Stimulated activated CD8-positive, alpha-beta memory T cell treated with anti-CD3 and anti-CD28 coated beads, Interleukin-15, amount 100 ng/mL, for 24 hours (primary cell): ENCODE data around the gene CSAD.
"Not testable (repeated sequence)": the region's sequence is repeated elsewhere in the genome, so short reads cannot be mapped to it uniquely, and the experiment has no call there.

Experiments used
- DNase-seq: peaks from one replicate; pipeline ENCODE4 v3.0.0-alpha.2; 2020; ENCODE audit warnings: low read depth

Gene CSAD

DNA sequence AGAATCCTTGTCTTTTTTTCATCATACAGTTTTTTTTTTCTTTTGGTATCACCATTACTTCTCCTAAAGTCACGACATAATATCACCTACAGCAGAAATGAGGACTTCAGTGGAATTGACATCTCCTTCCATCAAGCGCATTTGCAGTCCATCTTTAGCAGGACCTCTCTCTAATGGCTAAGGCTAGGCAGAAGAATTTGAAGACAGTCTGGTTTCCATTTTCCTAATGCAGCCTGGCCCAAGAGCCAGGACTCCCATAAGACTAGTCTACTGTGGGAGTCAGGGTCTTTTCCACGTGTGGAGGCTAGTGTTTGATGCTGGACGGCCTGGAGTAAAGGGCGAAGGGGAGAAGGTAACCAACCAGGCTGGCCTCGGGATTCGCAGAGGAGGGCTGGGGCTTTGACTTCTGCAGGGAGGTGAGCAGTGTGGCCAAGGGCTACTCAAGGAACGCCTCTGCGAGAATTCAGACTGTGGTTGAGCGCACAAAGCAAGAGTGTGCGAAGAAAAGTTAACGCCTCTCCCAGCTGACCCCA lies 972 bp downstream of the CSAD start:
- DNase-seq = no peak

DNA sequence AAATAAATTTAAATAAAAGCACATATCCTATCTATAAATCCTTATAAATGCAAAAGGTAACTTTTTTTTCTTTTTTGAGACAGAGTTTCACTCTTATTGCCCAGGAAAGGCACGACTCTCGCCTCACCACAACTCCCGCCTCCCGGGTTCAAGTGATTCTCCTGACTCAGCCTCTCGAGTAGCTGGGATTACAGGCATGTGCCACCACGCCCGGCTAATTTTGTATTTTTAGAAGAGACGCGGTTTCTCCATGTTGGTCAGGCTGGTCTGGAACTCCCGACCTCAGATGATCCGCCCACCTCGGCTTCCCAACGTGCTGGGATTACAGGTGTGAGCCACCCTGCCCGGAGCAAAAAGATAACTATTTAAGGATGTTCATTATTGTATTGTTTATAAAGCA lies 1.9 kb downstream of the CSAD start:
- DNase-seq = not testable (repeated sequence)

DNA sequence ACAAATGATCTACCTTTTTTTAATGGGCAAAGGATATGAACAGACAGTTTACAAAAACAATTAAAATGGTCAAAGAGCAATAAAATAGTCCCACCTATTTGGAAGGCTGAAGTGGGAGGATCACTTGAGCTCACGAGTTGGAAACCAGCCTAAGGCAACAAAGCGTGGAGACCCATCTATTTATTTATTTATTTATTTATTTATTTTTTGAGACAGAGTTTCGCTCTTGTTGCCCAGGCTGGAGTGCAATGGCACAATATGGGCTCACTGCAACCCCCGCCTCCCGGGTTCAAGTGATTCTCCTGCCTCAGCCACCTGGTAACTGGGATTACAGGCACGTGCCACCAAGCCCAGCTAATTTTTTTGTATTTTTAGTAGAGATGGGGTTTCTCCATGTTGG lies 3.3 kb downstream of the CSAD start:
- DNase-seq = not testable (repeated sequence)

DNA sequence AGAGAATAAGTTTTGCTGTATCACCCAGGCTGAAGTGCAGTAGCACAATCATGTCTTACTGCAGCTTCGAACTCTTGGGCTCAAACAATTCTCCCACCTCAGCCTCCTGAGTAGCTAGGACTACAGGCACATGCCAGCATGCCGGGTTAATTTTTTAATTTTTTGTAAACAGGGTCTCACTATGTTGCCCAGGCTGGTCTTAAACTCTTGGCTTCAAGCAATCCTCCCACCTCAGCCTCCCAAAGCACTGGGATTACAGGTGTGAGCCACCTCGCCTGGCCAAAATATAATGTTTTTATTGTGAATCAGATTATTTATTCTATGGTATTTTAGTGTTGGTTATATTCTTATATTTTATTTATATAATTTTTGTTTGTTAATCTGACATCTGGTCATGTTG lies 4.0 kb downstream of the CSAD start:
- no peak for DNase-seq

DNA sequence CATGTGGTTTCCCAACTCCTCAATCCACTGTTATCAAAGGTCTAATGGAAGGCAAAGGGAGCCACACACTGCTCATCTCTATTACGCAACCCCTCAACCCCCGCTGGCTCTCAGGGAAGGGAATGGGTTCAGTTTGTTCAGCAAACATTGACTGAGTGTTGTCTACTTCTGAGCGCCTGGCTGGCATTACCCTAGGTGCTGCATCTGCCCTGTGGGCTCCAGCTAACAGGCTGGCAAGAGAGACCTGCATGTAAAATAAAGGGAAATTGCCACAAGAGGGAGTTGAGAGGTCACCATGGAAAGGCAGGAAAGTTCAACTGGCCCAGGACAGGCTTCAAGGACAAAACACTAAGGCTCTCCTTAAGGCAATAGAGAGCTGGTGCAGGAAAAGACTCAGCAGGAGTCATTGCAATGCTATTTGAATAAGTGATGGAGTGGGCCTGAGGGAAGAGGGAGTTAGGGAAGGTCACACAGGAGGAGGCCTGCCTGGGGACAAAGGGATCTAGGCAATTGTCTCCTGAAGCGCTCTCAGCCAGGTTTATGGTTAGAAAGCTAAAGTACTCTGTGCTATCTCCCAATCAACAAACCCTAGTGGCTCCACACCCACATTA lies 5.7 kb downstream of the CSAD start:
- DNase-seq = no peak

DNA sequence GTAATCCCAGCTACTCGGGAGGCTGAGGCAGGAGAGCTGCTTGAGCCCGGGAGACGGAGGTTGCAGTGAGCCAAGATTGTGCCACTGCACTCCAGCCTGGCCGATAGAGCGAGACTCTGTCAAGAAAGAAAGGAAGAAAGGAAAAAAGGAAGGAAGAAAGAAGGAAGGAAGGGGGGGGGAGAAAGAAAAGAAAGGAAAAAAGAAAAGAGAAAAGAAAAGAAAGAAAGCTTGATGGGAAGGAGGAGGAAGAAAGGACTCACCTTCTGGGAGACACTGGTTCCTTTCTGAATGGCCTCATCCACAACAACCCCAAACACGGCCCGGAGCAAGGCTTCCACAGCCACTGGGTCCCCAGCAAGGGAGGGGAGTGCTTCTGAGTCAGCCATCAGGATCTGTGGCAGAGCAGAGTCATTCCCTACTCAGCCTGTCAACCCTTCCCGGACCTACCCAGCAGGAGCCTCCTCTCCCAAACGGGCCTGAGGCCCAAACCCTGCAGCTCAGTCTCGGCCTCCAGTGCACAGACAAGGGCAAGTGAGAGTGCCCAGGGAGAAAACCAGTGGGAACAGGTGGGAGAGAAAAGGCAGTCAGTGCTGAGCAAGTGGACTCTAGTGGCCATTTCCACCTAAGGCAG lies 7.5 kb downstream of the CSAD start:
- DNase-seq = no peak

DNA sequence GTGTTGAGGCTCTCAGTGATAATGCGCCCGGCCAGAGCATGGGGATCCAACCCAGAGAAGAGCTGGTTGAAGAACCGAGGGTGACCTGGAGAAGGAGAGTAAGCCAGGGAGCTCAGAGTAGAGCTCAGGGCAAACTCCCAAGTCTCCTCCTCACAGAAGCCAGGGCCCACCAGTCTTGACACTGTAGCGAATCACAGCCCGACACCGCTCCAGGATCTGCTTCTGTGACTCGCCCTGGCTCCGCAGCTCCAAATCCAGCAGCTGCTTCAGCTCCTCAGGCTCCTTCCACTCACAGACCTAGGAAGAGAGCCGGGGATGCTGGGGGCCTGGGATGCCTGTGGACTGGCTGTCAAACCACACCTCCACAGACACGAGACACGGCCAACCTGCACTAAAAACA lies 8.4 kb downstream of the CSAD start:
- DNase-seq = no peak

DNA sequence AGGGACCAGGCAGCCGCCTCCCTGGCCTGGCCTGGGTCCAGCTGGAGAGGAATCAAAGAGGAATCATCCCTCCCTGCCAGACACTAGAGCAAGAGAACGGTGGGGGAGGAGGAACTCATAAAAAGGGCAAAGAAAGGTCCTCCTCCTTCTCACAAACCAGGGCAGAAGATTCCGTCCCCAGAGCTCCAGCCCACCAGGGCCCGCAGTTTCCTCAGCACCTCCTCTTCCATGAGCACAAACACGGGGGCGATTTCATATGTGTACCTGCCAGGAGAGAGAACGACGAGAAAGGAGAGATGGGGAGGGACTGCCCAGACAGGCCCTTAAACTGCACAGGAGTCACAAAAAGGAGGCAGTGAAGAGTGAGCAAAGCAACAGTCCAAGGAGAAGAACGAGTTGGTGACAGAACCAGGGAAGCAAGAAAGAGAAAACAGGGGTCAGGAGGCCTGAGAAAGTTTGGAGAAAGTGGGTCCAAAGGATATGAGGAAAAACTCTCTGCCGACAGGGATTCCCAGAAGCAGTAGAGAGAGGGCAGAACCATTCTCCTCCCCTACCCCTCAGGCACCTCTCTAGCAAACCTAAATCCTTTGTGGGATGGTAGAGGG lies 8.9 kb downstream of the CSAD start:
- no peak for DNase-seq

DNA sequence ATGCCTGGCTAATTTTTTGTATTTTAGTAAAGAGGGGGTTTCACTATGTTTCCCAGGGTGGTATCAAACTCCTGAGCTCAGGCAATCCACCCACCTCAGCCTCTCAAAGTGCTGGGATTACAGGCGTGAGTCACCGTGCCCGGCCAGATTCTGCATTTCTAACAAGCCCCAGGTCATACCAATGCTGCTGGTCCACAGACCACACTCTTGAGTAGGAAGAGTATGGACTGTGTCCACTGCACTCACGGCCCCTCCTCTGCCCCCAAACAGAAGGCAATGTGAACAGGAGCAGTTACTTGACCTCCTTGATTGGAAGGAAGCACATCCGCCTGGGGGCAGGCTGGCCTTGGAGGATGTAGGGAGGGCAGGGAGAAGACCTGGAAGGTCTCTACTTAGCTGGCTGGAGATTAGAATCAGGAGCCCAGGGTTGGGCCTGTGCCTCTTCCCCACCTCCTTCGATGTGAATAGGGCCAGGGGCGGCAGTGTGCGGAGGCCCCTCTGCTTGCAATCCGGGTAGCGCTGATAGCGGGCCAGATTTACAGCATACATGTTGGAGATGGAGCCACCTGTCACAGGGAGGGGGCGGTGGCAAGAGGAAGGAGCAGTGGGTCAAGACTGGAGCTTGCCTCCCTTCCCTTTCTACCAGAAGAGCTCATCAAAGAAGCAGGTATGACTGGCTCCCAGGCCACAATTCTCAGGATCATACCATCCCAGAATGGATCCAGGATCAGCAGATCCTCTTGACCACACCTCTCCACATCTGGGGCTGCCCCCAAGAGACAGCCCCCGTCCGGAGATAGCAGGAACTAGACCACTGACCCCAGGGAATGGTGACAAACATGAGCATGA lies 9.6 kb downstream of the CSAD start:
- DNase-seq = no peak

DNA sequence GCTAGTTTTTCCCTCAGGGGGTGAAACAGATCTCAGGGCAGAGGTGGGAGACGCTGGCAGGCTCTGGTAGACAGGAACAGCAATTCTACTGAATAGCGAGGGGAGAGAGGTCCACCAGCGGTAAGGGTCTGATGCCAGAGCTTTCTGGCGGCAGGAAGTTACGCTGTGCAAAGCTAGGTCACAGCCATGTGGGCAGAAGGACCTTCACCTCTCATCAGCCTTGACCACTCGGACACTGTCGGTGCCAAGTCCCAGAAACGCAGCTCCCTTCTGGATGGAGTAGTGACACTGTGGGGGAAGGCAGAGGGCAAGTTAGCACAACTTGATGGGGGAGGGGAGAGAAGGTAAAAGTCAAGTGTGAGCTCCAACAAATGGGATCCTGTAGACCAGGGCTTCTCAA lies 10.5 kb downstream of the CSAD start:
- no peak for DNase-seq

DNA sequence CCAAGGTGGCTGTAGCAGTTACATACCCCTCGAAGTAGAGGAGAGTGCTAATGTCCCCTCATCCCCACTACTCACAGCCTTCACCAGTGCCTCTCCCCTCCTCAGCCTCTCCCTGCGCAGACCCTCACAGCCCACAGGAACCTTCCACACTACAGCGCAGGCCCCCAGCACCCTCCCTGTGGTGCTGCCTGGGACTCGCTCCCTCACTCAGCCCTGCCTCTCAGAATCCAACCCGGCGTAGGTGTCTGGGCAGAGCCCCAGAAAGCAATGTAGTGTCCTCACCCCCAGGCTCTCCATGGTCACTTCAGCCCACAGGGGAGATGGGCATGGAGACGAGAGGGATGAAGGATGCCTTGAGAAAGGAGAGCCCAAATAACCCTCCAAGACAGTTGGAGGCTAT lies 11.1 kb downstream of the CSAD start:
- DNase-seq = no peak

DNA sequence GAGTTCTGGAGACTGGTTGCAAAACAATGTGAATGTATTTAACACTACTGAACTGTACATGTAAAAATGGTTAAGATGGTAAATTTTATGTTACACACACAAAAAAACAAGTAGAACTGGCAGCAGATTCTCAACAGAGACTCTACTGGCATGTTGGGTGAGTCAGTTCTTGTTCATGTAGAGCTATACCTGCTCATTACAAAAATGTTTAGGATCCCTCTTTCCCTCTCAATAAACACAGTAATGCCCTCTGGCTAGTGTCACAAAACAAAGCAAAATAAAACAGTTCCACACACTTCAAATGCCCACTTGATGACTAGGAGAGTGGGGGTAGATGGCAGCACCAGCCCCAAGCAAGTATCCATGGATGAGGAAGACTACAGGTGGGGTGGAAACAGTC lies 13.9 kb downstream of the CSAD start:
- DNase-seq = no peak

DNA sequence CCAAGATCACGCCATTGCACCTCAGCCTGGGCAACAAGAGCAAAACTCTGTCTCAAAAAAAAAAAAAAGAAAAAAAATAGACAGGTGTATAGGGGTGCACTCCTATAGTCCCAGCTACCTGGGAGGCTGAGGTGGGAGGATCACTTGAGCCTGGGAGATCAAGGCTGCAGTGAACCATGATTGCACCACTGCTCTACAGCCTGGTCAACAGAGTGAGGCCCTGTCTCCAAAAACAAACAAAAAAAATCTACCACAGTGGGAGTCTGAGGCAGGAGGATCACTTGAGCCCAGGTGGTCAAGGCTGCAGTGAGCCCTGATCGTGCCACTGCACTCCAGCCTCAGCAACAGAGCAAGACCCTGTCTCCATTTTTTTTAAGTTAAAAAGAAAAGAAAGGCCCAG lies 17.7 kb downstream of the CSAD start:
- not testable (repeated sequence) for DNase-seq

DNA sequence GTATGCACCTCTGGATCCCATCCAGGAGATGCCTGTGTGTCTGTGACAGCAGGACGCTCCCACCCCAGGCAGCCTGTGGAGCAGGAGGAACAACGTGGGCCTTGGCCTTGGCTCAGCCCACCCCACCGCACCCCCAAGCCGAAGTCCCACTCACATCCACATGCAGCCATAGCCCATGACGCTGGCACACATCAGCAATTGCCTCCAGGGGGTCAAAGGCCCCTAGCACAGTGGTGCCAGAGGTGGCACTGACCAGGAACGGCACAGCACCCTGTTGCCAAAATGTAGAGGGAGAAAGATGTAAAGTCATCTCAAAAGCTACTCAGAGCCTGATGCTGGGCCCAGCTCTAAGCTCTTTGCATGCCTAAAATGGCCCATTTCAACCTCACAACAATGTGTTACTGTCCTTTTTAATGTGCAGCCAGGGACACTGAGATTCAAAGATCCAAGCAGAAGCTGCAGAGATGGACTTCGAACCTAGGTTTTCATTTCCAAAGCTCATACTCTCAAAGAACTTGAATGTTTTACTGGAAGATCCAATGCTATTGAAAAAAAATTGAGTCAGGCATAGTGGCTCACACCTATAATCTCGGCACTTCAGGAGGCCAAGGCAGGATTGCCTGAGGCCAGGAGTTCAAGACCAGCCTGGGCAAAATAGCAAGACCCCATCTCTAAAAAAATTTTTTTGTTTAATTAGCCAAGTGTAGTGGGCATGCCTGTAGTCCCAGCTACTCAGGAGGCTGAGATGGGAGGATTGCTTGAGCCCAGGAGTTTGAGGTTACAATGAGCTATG lies 19.4 kb downstream of the CSAD start:
- DNase-seq = no peak

DNA sequence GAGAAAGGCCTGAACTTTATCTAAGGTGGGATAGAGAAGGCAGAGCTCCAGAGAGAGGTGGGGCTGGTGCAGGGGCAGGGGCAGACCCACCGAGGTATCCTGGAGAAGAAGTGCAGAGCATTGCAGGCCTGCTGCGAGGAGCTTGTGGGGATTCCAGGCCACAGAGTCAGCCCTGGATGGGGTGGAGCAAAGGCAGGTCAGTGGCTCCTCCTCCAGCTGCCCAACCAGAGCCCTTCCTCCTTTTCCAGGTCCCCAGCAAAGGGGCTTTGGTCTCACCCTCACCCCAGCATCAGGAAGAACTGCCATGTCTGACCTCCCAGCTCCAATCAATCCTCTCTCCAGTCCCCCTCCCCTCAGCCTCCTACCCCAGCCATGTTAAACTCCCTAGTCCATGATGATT lies 20.1 kb downstream of the CSAD start:
- DNase-seq = no peak

DNA sequence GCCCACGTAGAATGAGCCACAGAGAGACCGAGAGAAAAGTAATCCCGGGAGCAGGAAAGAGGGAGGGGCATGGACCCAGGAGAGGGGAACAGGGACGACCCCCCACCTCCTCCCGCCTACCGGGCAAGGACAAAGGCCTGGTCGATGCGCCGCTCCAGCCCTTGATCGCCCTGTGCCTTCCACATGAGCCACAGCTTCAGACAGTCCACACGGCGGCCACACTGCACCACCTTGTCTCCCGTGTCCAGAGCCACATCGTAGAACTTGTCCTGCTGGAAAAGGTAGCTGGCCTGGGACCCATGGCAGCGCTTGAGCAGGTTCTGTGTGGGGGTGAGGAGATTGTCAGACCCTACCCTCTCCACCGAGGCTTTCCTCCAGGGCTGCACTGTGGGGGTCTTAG lies 20.7 kb downstream of the CSAD start:
- DNase-seq = no peak

DNA sequence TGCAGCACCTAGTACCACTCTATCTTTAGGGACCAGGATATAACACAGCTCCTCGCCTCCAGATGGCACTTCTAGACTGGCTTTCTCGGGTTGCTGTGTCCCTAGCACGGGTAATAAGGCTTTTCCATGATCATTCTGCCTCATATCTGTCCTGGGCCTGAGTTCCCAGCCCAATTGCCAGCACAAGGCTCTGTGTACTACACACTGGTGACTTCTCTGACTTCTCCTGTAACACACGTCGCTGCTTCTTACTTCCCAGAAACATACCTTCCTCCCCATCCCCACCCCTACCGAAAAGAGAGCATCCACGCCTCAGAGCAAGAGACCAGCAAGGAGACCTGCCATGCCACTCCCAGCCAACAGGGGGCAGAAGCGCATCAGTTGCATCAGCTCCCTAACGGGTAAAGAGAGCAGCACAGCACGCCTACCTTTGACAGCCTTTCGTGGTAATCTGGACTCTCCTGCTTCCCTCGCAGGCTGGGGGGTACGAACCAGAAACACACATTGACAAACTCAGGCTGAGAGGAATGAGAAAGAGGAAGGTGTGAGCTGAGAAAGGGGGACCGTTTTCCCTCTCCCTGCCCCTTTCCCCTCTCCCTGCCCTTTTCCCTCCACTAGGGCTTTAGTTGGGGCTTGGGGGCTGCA lies 21.4 kb downstream of the CSAD start:
- peak; percentile 67 for DNase-seq

DNA sequence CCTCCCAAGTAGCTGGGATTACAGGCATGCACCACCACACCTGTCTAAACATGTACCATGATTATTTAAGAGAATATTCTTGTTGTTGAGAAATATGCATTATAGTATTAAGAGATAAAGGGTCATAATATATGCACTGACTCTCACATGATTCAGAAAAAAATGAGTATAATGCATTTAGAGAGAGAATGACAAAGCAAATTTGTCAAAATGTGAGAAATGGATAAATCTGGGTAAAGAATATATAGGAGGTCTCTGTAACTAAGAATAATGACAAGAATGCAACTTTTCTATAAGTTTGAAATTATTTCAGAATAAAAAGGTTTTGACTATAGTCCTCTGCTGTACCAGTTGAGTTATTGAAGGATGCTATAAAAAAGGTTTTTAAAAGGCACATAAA lies 28.3 kb downstream of the CSAD start:
- no peak for DNase-seq

DNA sequence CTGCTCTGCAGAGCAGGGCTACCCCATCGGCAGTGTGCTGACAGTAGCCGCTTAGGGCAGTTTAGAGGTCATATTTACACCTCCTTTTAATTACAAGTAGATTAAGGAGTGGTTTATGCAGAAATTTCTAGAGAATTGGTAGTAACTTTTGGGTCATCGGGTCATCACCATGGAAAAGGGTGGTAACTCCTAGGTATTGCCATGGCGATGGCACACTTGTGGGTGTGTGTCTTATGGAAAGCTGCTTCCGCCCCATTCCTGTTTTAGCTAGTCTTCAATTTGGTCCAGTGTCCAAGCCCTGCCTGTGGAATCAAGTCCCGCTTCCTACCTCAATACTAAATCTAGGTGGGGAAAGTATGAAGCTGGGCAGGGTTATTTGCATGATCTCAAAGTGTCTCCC lies 29.7 kb downstream of the CSAD start:
- DNase-seq = no peak

DNA sequence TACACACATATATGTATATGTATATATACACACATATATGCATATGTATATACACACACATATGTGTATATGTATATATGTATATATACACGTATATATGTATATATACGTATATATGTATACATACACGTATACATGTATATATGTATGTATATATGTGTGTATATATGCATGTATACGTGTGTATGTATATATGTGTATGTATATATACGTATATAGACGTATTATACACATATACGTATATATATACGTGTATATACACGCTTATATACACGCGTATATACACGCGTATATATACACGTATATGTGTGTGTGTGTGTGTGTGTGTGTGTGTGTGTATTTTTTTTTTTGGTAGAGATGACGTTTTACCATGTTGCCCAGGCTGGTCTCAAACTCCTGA lies 33.1 kb downstream of the CSAD start:
- no peak for DNase-seq

DNA sequence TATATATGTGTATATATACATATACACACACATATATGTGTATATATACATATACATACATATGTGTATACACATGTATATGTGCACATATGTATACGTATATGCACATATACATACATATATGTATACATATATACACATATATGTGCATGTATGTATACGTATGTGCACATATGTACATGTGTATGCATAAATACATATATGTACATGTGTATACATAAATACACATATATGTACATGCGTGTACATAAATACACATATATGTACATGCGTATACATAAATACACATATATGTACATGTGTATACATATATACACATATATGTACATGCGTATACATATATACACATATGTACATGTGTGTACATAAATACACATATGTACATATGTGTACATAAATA lies 33.5 kb downstream of the CSAD start:
- no peak for DNase-seq
